Liver (tissue), 3 donors: Measurements from ENCODE around the gene FARP1.

Experiments
- CTCF ChIP-seq: fragments of 150-350 bp; IDR thresholded peaks from 2 replicates; pipeline ENCODE4 v1.5.1; 2017; ENCODE audit warnings: improper control_type of control experiment, low read depth, low read length; ENCODE audit not compliant: missing input control
- EGR1 ChIP-seq, 2 donors: IDR thresholded peaks; 2 replicates each; pipeline ENCODE4 v1.6.1; 2016 to 2018; ENCODE audit warnings: antibody characterized with exemption in 2 of 2, low read depth in 2 of 2
- JUND ChIP-seq, 2 donors: IDR thresholded peaks; 2 replicates each; pipeline ENCODE4 v1.6.1; 2016; ENCODE audit warnings: antibody characterized with exemption in 2 of 2
- donor health status: healthy.
- donor health status: healthy.

GRCh38 chr13:98171900-98172589 is 29.2 kb downstream of the FARP1 start:
- no peak for TF ChIP-seq CTCF
- no peak for TF ChIP-seq EGR1 (IDR thresholded peaks at IDR 0.05; ENCODE audit: low read depth in 2 of 2)
- no peak for TF ChIP-seq JUND (IDR thresholded peaks at IDR 0.05)
